ENCODE measurements around the gene GPR61.

DNA sequence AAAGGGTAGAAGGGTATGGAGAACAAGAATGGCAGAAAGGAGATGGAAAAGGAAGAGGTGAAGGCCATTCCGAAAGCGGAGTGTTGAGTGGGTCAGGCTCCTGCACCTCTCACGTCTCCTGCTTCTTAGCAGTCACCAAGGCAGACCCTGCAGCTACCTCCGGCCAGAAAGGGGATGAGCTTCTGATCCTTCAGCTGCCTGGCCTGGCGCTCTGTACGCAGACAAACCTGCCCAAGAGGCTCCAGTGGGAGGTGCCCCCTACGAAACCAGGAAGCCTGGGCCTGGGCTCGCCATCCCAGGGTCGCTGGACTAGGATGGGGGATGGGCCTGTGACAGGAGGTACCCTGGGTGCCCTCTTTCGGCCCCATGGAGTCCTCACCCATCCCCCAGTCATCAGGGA lies 3.0 kb downstream of the GPR61 start:
- TF ChIP-seq, protein P1, sequence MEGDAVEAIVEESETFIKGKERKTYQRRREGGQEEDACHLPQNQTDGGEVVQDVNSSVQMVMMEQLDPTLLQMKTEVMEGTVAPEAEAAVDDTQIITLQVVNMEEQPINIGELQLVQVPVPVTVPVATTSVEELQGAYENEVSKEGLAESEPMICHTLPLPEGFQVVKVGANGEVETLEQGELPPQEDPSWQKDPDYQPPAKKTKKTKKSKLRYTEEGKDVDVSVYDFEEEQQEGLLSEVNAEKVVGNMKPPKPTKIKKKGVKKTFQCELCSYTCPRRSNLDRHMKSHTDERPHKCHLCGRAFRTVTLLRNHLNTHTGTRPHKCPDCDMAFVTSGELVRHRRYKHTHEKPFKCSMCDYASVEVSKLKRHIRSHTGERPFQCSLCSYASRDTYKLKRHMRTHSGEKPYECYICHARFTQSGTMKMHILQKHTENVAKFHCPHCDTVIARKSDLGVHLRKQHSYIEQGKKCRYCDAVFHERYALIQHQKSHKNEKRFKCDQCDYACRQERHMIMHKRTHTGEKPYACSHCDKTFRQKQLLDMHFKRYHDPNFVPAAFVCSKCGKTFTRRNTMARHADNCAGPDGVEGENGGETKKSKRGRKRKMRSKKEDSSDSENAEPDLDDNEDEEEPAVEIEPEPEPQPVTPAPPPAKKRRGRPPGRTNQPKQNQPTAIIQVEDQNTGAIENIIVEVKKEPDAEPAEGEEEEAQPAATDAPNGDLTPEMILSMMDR (IDR thresholded peaks at IDR 0.05; ENCODE audit: insufficient read depth, low read length), result no peak
- TF ChIP-seq, protein P2, sequence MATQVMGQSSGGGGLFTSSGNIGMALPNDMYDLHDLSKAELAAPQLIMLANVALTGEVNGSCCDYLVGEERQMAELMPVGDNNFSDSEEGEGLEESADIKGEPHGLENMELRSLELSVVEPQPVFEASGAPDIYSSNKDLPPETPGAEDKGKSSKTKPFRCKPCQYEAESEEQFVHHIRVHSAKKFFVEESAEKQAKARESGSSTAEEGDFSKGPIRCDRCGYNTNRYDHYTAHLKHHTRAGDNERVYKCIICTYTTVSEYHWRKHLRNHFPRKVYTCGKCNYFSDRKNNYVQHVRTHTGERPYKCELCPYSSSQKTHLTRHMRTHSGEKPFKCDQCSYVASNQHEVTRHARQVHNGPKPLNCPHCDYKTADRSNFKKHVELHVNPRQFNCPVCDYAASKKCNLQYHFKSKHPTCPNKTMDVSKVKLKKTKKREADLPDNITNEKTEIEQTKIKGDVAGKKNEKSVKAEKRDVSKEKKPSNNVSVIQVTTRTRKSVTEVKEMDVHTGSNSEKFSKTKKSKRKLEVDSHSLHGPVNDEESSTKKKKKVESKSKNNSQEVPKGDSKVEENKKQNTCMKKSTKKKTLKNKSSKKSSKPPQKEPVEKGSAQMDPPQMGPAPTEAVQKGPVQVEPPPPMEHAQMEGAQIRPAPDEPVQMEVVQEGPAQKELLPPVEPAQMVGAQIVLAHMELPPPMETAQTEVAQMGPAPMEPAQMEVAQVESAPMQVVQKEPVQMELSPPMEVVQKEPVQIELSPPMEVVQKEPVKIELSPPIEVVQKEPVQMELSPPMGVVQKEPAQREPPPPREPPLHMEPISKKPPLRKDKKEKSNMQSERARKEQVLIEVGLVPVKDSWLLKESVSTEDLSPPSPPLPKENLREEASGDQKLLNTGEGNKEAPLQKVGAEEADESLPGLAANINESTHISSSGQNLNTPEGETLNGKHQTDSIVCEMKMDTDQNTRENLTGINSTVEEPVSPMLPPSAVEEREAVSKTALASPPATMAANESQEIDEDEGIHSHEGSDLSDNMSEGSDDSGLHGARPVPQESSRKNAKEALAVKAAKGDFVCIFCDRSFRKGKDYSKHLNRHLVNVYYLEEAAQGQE (IDR thresholded peaks at IDR 0.05; ENCODE audit: insufficient replicate concordance, low read depth), result no peak

All from HL-60 (cell line).